GM12878 (cell line): ENCODE data around the gene ZNF600. TPM values are rescaled to one million over a fixed set of nuclear protein-coding genes. Genes with fewer than 3 reads are reported as not detected.
"Not testable (repeated sequence)": the region's sequence is repeated elsewhere in the genome, so short reads cannot be mapped to it uniquely, and the experiment has no call there.

ENCODE experiments used
- ATAC-seq: fragments of 200-7000 bp; cut with Tn5 transposase; 3 replicates; pipeline ENCODE4 v1.9.1; 2020; ENCODE audit warnings: mild to moderate bottlenecking, moderate library complexity
- Bru-seq: library from RNA; stranded (reverse); fragments of 400-500 nt; gene quantifications from one replicate; lab custom pipeline; 2021; lab: Mats Ljungman, UMichigan
- BruChase-seq, 2 experiments: library from RNA; stranded (reverse); fragments of 400-500 nt; gene quantifications; one replicate each; lab custom pipeline; 2021; lab: Mats Ljungman, UMichigan
- BruUV-seq: library from RNA; stranded (reverse); fragments of 400-500 nt; replicated peaks from 2 replicates; lab custom pipeline; 2021; lab: Mats Ljungman, UMichigan
- CTCF ChIA-PET: fragments of 300-600 bp; sonication (Branson Sonifier 250); formaldehyde crosslinking; extraction: SDS; loops from one replicate; lab custom pipeline; 2021; ENCODE audit warnings: inconsistent platforms; lab: Yijun Ruan, JAX
- POLR2A ChIA-PET: fragments of 350-600 bp; formaldehyde crosslinking; extraction: SDS; loops from one replicate; lab custom pipeline; 2021; ENCODE audit warnings: inconsistent platforms; lab: Charles Lee
- RAD21 ChIA-PET: fragments of 300-600 bp; sonication (Branson Sonifier 250); formaldehyde crosslinking; loops from one replicate; lab custom pipeline; 2023; ENCODE audit warnings: antibody characterized with exemption; ENCODE audit not compliant: unreplicated experiment; lab: Charles Lee
- SMC1A ChIA-PET: fragments of 300-600 bp; sonication (Branson Sonifier 250); formaldehyde crosslinking; loops from one replicate; lab custom pipeline; 2023; ENCODE audit not compliant: unreplicated experiment, uncharacterized antibody; lab: Charles Lee
- DNase-seq: peaks from one replicate; pipeline ENCODE4 v3.0.0-alpha.2; 2011; ENCODE audit warnings: low read depth, low spot score
- FAIRE-seq: peaks from 3 replicates; lab custom pipeline; 2011; peaks lifted over from hg19 to GRCh38; lab: Jason Lieb, UNC
- H2AFZ ChIP-seq: 2 replicates; pipeline ENCODE4 v1.6.0; 2011; ENCODE audit warnings: low read depth, low read length, control low read depth; ENCODE audit not compliant: control insufficient read depth
- H3K27ac ChIP-seq: 2 replicates; pipeline ENCODE4 v1.5.1; 2011; ENCODE audit warnings: control low read depth; ENCODE audit not compliant: control insufficient read depth, insufficient read depth
- H3K27me3 ChIP-seq, 2 experiments: replicated peaks in 1 of 2; 2 replicates each; pipeline versions ENCODE4 v1.6.0 to v1.6.1; 2011; ENCODE audit warnings: low read length in 1 of 2; ENCODE audit not compliant: control insufficient read depth in 2 of 2, insufficient read depth in 2 of 2
- H3K36me3 ChIP-seq, 2 experiments: 2 replicates each; pipeline ENCODE4 v1.5.1; 2011; ENCODE audit warnings: low read length in 1 of 2; ENCODE audit not compliant: control insufficient read depth in 2 of 2, insufficient read depth in 2 of 2
- H3K4me1 ChIP-seq: 2 replicates; pipeline ENCODE4 v1.6.1; 2011; ENCODE audit warnings: mild to moderate bottlenecking, low read length, moderate library complexity, mixed read lengths; ENCODE audit not compliant: control insufficient read depth, insufficient read depth
- H3K4me2 ChIP-seq: 2 replicates; pipeline ENCODE4 v1.6.0; 2011; ENCODE audit warnings: control low read depth; ENCODE audit not compliant: control insufficient read depth, insufficient read depth
- H3K4me3 ChIP-seq: fragments of 200-600 bp; sonication (generic); 2 replicates; pipeline ENCODE4 v1.5.1; 2016
- H3K79me2 ChIP-seq: 2 replicates; pipeline ENCODE4 v1.6.0; 2011; ENCODE audit warnings: low read length; ENCODE audit not compliant: control insufficient read depth, insufficient read depth
- H3K9ac ChIP-seq: 2 replicates; pipeline ENCODE4 v1.8.0; 2011; ENCODE audit warnings: low read length, control low read depth, mixed read lengths; ENCODE audit not compliant: control insufficient read depth, insufficient read depth
- H3K9me3 ChIP-seq: replicated peaks from 3 replicates; pipeline ENCODE4 v1.5.1; 2011; ENCODE audit warnings: mild to moderate bottlenecking, low read length; ENCODE audit not compliant: control insufficient read depth, insufficient read depth
- H4K20me1 ChIP-seq: 2 replicates; pipeline ENCODE4 v1.6.0; 2011; ENCODE audit not compliant: control insufficient read depth, insufficient read depth
- ATF7 ChIP-seq: fragments of 450-650 bp; IDR thresholded peaks from 2 replicates; pipeline ENCODE4 v1.6.1; 2016; ENCODE audit warnings: low read depth, mild to moderate bottlenecking
- BHLHE40 ChIP-seq, 2 experiments: fragments of 450-650 bp in 1 of 2; IDR thresholded peaks; 2 replicates each; pipeline ENCODE4 v1.6.1; 2011 to 2017; ENCODE audit warnings: low read depth in 2 of 2, borderline replicate concordance in 1 of 2, improper control_type of control experiment in 1 of 2, low read length in 1 of 2, mild to moderate bottlenecking in 1 of 2
- CHD2 ChIP-seq: IDR thresholded peaks from 2 replicates; pipeline ENCODE4 v1.6.1; 2011; ENCODE audit warnings: low read depth, low read length, improper control_type of control experiment, borderline replicate concordance
- E4F1 ChIP-seq: fragments of 450-650 bp; IDR thresholded peaks from 2 replicates; pipeline ENCODE4 v1.6.1; 2018; ENCODE audit warnings: borderline replicate concordance, mild to moderate bottlenecking; ENCODE audit not compliant: partially characterized antibody
- IKZF1 ChIP-seq: fragments of 450-650 bp; conservative IDR thresholded peaks from 2 replicates; pipeline ENCODE4 v1.6.1; 2017; ENCODE audit warnings: antibody characterized with exemption, mild to moderate bottlenecking
- MXI1 ChIP-seq: fragments of 150-350 bp; IDR thresholded peaks from 2 replicates; pipeline ENCODE4 v1.6.1; 2011; ENCODE audit warnings: low read depth, mild to moderate bottlenecking, inconsistent platforms, low read length, improper control_type of control experiment
- POLR2A ChIP-seq: IDR thresholded peaks from 2 replicates; pipeline ENCODE4 v1.6.1; 2011; ENCODE audit warnings: low read depth, mild to moderate bottlenecking, low read length
- POLR2AphosphoS5 ChIP-seq: IDR thresholded peaks from 2 replicates; pipeline ENCODE4 v1.6.1; 2011; ENCODE audit warnings: mild to moderate bottlenecking, low read length, inconsistent platforms
- SIN3A ChIP-seq: IDR thresholded peaks from 2 replicates; pipeline ENCODE4 v1.6.1; 2012; ENCODE audit warnings: low read depth, low read length, improper control_type of control experiment
- SREBF2 ChIP-seq: IDR thresholded peaks from 2 replicates; pipeline ENCODE4 v1.6.1; 2012; ENCODE audit warnings: mild to moderate bottlenecking, low read length
- TCF12 ChIP-seq: IDR thresholded peaks from 2 replicates; pipeline ENCODE4 v1.6.1; 2011; ENCODE audit warnings: low read depth, mild to moderate bottlenecking, low read length
- TCF3 ChIP-seq: IDR thresholded peaks from 2 replicates; pipeline ENCODE4 v1.6.1; 2012; ENCODE audit warnings: low read depth, mild to moderate bottlenecking, low read length, borderline replicate concordance; ENCODE audit not compliant: insufficient read depth
- WGBS: methylation state at CpG from one replicate; pipeline ENCODE4 v1.1.6; 2016; ENCODE audit warnings: low lambda C conversion rate; ENCODE audit not compliant: insufficient replicate concordance, insufficient coverage; ENCODE audit errors: missing lambda C conversion rate; 5-methylcytosine and 5-hydroxymethylcytosine counted together
- in situ Hi-C: fragments of 300-500 bp; cut with MboI; formaldehyde crosslinking; loops from 9 replicates; pipeline ENCODE4 v1.14.3; 2018; ENCODE audit warnings: mixed read lengths
- intact Hi-C: fragments of 100-400 bp; cut with micrococcal nuclease; formaldehyde crosslinking; loops from one replicate; pipeline ENCODE4 v1.14.2; 2022; ENCODE audit not compliant: unreplicated experiment
- long read RNA-seq, 2 experiments: library from polyadenylated mRNA; unstranded; transcript quantifications; one replicate each; pipeline ENCODE4 v2.0.0, GENCODE V29; 2019 to 2020
- polyA minus RNA-seq, 3 experiments: library from RNA; depleted of rRNA, polyadenylated mRNA; stranded (reverse); fragments of >200 nt; gene quantifications; 2 replicates each; pipeline ENCODE4 v1.2.3, GENCODE V29; 2011
- polyA plus RNA-seq, 11 experiments: library from polyadenylated mRNA; depleted of rRNA in 4 of 11; unstranded in 6 of 11; stranded (reverse) in 5 of 11; fragments of >200 nt; fragmentation: Nextera tagmentation in 4 of 11; fragmentation: Illumina TruSeq in 1 of 11; extraction: Ambion mirVana in 4 of 11; extraction: Trizol in 1 of 11; gene quantifications; 1 replicate in 1 of 11; 2 replicates in 10 of 11; pipeline versions ENCODE4 v1.2.1 to v1.2.3, GENCODE V29; 2011 to 2016; ENCODE audit warnings: inconsistent platforms in 2 of 11, missing spikeins in 2 of 11, low read depth in 1 of 11
- total RNA-seq, 4 experiments: library from RNA; depleted of rRNA in 3 of 4; stranded (reverse); fragments of >200 nt in 3 of 4; fragmentation: Illumina TruSeq in 1 of 4; extraction: Trizol in 1 of 4; gene quantifications; 2 replicates each; pipeline versions ENCODE4 v1.2.1 to v1.2.3, GENCODE V29; 2013 to 2021
- TF ChIP-seq, protein P1 (sequence below), 3 experiments: IDR thresholded peaks in 2 of 3; conservative IDR thresholded peaks in 1 of 3; 2 replicates each; pipeline ENCODE4 v1.5.1; 2011; ENCODE audit warnings: low read depth in 3 of 3, low read length in 3 of 3, mild to moderate bottlenecking in 3 of 3, control low read depth in 2 of 3, moderate library complexity in 2 of 3, inconsistent platforms in 1 of 3, mixed read lengths in 1 of 3; ENCODE audit not compliant: control insufficient read depth in 2 of 3, insufficient read depth in 1 of 3; ENCODE audit errors: extremely low read depth in 1 of 3

The ZNF600 gene
- 62.0 and 67.1 TPM in 2 replicates for total RNA-seq (2013; cell fraction: nucleolus; rRNA removed)
- 9.4 and 11.1 TPM in 2 replicates for total RNA-seq (2014; rRNA removed)
- 14.8 and 15.1 TPM in 2 replicates for total RNA-seq (2014; rRNA removed; fragmentation: Illumina TruSeq; extraction: Trizol)
- 10.2 and 12.0 TPM in 2 replicates for total RNA-seq (2021)
- polyA plus RNA-seq (2011; ENCODE audit: low read depth) = 13.1 TPM
- polyA plus RNA-seq (2011; rRNA removed) = 25.6 and 31.4 TPM in 2 replicates
- 16.6 and 23.9 TPM in 2 replicates for polyA plus RNA-seq (2011; cell fraction: cytosol; rRNA removed)
- 51.7 and 62.7 TPM in 2 replicates for polyA plus RNA-seq (2011; cell fraction: nucleus; rRNA removed)
- polyA plus RNA-seq (2012) = 10.9 and 11.6 TPM in 2 replicates
- polyA plus RNA-seq (2014; fragmentation: Illumina TruSeq; extraction: Trizol) = 19.1 and 23.3 TPM in 2 replicates
- 10 to 100 TPM in 1 of 2 experiments, 1 to 10 TPM in 1; 9.5 to 10.4 TPM for polyA plus RNA-seq (2014; fragmentation: Nextera tagmentation; extraction: Ambion mirVana)
- polyA plus RNA-seq (2014; rRNA removed) = 8.8 and 17.3 TPM in 2 replicates
- 10 to 100 TPM; 11.2 to 11.7 TPM for polyA plus RNA-seq (2016; fragmentation: Nextera tagmentation; extraction: Ambion mirVana)
- polyA minus RNA-seq (2011; rRNA and poly(A)+ RNA removed) = 28.7 and 36.7 TPM in 2 replicates
- polyA minus RNA-seq (2011; cell fraction: cytosol; rRNA and poly(A)+ RNA removed) = 11.4 and 11.9 TPM in 2 replicates
- polyA minus RNA-seq (2011; cell fraction: nucleus; rRNA and poly(A)+ RNA removed) = 30.0 TPM in 2 replicates
- percentile 77 among the genes with signal in this experiment for Bru-seq, nascent RNA
- BruChase-seq, experiment 1, labeled RNA remaining after a 6-hour chase = percentile 70 among the genes with signal in this experiment
- BruChase-seq, experiment 2, labeled RNA remaining after a 2-hour chase = percentile 72 among the genes with signal in this experiment
- long read RNA-seq, experiment 1, partial matches to known transcripts = 1 of 11 reads
- long read RNA-seq, experiment 1, other reads (novel, unspliced or antisense) = 5 of 11 reads
- long read RNA-seq, experiment 2, transcript ZNF600-208 (4 exons, 3,645 nt) = major isoform, 12 of 33 reads
- long read RNA-seq, experiment 2, partial matches to known transcripts = 4 of 33 reads
- long read RNA-seq, experiment 2, other reads (novel, unspliced or antisense) = 15 of 33 reads

DNA sequence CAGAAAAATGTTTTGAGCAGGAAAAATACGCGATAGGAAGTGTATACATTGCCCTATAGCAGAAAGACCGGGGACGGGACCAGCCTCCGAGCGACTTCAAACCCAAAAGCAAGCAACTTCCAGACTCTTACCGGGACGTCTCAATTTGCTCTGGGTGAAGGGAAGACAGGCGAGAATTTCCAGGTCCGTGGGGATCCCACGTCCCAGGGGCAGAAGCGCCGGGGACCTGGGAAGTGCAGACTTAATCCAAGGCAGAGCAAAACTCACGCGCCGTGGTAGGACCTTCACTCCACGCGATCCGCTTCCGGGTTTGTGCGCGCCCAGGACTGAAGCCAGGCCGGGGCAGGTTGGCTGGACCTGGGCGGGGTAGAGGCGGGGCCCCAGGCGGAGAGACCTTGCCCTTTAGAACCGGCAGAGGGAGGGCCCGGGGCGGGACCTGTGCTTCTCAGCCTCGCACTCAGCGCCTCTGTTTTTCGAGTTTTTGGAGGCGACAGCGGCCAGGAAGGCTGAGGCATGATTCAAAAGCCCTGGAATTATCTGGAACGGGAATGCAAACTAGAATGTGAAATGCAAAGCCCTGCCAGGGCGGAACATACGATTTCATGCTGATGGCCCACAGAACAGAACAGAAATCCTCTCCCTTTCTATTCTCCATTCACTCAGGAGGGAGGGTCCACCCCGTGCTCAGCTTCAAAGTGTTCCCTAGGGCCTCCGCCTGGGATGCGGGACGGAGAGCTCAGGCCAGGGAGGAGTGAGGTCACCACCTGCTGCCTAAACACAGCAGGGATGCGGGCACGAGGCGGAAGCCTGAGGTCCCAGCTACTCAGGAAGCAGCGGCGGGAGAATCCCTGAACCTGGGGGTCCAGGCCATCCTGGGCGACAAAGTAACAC is at the start of gene ZNF600:
TSS of gene ZNF600 (minus strand) at position 328 of the 891 bp plus-strand sequence. CDS start 7,903 bp downstream, outside the sequence.
- peak within 1 kb of the TSS; percentile 85 for H3K4me3 ChIP-seq
- TF ChIP-seq SIN3A = peak; percentile 67; the same call in 1 of the 2 replicates
- TF ChIP-seq BHLHE40 (IDR thresholded peaks at IDR 0.05; ENCODE audit: borderline replicate concordance in 1 of 2, low read depth in 2 of 2, low read length in 1 of 2) = peak in 1 of 2 experiments; percentile 67; a peak in 2 of 4 replicates
- TF ChIP-seq TCF12 = 0 out of 2 replicates have a peak, but pooled peaks have one; percentile 9
- TF ChIP-seq, protein P1, sequence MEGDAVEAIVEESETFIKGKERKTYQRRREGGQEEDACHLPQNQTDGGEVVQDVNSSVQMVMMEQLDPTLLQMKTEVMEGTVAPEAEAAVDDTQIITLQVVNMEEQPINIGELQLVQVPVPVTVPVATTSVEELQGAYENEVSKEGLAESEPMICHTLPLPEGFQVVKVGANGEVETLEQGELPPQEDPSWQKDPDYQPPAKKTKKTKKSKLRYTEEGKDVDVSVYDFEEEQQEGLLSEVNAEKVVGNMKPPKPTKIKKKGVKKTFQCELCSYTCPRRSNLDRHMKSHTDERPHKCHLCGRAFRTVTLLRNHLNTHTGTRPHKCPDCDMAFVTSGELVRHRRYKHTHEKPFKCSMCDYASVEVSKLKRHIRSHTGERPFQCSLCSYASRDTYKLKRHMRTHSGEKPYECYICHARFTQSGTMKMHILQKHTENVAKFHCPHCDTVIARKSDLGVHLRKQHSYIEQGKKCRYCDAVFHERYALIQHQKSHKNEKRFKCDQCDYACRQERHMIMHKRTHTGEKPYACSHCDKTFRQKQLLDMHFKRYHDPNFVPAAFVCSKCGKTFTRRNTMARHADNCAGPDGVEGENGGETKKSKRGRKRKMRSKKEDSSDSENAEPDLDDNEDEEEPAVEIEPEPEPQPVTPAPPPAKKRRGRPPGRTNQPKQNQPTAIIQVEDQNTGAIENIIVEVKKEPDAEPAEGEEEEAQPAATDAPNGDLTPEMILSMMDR (IDR thresholded peaks at IDR 0.05 in 2 of 3, conservative IDR thresholded peaks at IDR 0.05 in 1 of 3; ENCODE audit: control insufficient read depth in 2 of 3, extremely low read depth in 1 of 3, insufficient read depth in 1 of 3, low read depth in 3 of 3, low read length in 3 of 3) = peak; percentile 3 to 22 (median 6); a peak in 1 of 6 replicates
- TF ChIP-seq E4F1 = peak; percentile 60
- TF ChIP-seq TCF3 = 0 out of 2 replicates have a peak, but pooled peaks have one; percentile 15
- TF ChIP-seq CHD2 = 0 out of 2 replicates have a peak, but pooled peaks have one; percentile 14
- peak; percentile 81 for TF ChIP-seq POLR2A
- peak; percentile 39; the same call in 1 of the 2 replicates for TF ChIP-seq ATF7
- TF ChIP-seq POLR2AphosphoS5 = peak; percentile 87
- peak; percentile 49; the same call in 1 of the 2 replicates for TF ChIP-seq IKZF1
- peak; percentile 65; the same call in 1 of the 2 replicates for TF ChIP-seq MXI1
- peak; percentile 10; the same call in 1 of the 2 replicates for TF ChIP-seq SREBF2

More for the DNA sequence above, at the start of gene ZNF600:
- peak; percentile 78 for FAIRE-seq
- H4K20me1 ChIP-seq, POLR2A ChIA-PET, SMC1A ChIA-PET, H3K9me3 ChIP-seq, CTCF ChIA-PET, in situ Hi-C loops, H3K27me3 ChIP-seq, BruUV-seq, H3K36me3 ChIP-seq, H3K4me1 ChIP-seq: not testable (repeated sequence)
- Histone ChIP-seq H3K4me2 (peak within 1 kb of the TSS; percentile 96), H3K9ac (peak within 1 kb of the TSS; percentile 93), H2AFZ (peak within 1 kb of the TSS; percentile 91), H3K27ac (peak within 1 kb of the TSS; percentile 74), H3K79me2 (peaks cover 12% of the 10 kb centered on the region)
- RAD21 ChIA-PET = interaction anchor here (0.6 kb wide), 1 partner anchor 551 kb away, joined by 3 read pairs; no protein-coding TSS in a partner anchor
- intact Hi-C loops = loop anchor here (5.0 kb wide), 1 partner anchor 94 kb away; no protein-coding TSS in a partner anchor
- DNase-seq = peak; percentile 35
- 3% methylated on average over 44 of the region's 47 CpGs for WGBS
- peak; percentile 100 for ATAC-seq
